ENCODE measurements around the gene SPA17. TPM values are rescaled to one million over a fixed set of nuclear protein-coding genes. Genes with fewer than 3 reads are reported as not detected.

SPA17 gene
- 7.7 TPM for polyA plus RNA-seq (2013, experiment 1 of 2; ENCODE audit: insufficient read length)
- polyA plus RNA-seq (2013, experiment 2 of 2; ENCODE audit: insufficient read length): 8.6 TPM

DNA sequence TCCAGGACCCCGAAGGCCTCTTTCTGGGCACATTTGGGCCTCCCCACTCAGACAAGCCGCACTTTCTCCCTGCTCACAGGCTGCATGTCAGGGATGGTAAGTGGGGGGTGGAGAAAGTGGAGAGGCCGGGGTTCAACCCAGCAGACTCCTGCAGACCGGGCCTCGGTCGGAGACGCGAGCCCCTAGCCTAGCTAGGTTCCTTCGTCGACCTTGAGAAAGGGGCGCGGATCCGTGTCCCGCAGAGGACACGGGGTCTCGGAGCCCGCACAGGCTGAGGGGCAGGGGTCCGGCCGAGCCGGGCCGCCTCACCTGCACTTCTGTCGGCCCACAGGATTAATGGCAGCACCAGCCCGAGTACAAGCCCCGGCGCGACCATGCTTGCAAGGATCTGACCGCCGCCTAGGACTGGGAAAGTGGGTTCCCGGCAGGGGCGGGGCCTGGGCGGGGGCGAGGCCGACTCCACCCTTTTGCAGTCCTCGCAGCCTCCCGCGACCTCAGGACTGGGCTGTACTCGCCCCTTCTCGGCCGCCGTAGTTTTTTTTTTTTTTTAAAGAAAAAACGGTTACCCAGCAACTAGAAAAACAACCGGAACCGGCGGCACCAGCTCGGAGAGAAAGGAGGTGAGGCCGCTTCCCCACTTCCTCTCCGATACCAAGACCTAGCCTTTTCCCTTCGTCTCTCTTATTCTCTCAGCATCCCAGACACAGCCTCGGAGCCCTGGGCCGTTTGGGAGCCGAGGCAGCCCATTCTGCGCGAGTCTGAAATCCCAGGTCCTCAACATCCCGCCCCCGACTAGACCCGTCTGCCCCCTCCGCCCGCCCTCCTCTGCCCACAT lies at the start of gene SPA17, which contains the start of gene SIAE:
TSS of gene SPA17 (plus strand) at position 572 of the 835 bp plus-strand sequence. CDS start 1,361 bp downstream, outside the sequence.
TSS of gene SIAE (minus strand) at position 407 of the 835 bp plus-strand sequence. CDS start at position 376, 31 bp downstream.
- peak; percentile 97 for DNase-seq

DNA sequence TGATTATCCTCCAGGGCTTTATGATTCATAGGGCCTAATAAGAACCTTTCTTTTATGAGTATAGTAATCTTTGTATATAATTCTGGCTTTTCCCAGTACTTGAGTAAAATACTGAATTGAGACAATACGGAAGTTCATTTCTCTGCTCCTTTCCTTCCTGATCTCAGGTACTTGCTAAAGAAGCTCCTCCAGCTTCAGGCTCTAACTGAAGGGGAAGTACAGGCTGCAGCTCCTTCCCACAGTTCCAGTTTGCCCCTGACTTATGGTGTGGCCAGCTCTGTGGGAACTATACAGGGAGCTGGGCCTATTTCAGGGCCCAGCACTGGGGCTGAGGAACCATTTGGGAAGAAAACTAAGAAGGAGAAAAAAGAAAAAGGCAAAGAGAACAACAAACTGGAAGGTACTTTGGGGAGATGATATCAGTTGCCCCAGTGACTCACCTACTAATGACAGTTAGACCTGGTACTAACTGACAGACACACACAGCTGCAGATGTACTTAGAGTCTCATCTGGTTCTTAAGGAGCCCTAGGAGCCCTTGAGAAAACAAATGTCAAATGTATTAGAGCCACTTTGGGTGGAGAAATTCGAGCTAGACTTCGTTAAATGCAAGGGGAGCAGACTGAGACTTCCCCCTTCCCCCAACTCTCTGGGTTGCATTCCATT lies 48.1 kb upstream of the SPA17 start:
- DNase-seq: no peak

DNA sequence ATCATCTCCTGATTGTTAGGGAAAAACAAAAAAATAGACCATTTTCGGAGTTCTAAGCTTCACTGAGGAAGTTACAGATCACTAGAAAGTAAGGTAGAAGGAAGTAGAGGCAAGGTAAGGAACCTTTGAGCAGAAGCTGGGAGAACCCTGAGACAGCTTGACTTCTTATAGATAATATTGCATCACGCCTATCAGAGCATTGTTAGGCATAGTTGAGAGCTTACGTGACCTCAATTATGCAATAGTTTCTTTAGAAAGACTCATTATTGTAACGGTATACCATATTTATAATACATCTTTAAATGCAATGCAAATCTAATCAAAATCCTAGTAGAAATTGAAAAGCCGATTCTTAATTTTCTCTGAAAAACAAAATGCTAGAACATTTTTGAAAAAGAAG lies 46.2 kb upstream of the SPA17 start:
- DNase-seq: no peak

DNA sequence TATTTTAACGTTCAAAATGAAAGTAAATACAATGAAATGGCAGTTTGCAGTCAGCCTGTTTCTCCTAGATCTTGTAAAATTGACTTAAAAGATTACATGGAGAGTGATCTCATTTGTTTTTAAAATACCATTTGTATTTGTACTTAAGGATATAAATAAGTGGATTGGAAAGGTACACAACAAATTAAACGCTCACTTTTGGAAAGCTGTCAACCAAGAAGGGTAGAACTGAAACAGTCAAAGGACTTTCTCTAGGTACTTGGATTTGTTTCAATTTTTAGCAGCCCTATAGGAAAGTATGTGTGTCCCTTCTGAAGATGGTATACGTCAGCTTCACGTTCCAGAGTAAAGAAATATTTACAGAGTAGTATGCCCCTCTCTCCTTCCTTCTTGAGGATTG lies 43.7 kb upstream of the SPA17 start:
- no peak for DNase-seq

DNA sequence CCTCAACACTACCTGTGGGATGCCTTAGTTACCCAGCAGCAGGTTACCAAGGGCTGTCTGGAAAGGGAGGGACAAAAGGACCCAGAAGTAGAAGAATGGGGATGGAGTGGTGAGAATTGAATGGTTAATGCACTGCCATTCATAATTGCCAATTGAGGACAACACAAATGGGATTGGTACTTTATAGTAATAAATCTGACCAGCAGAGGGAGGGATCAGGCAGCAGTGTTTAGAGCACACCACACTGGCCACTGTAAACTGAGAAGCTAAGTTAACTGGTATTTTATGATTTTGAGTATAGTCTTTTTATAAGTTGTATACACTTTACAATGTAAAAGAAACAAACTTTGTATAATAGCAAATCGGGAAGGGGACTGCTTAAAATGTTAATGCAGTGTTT lies 40.3 kb upstream of the SPA17 start:
- DNase-seq: no peak

DNA sequence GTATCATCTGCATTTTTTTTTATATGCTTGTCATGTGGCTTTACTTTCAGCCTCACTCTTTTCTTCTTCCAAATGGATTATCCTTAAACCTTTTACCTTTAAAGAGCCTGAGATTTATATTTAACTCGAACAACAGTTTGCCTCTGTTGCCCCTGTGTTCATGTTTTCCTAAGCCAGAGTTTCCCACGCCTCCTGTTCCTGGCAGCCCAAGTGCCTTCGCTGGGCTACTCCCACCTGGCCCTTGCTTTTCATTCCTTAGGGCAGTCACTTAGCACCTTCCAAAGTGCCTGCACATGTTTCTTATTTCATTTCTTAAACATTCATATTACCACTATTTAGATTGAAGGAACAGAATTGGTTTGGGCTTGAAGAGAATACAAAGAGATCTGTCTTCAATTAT lies 37.8 kb upstream of the SPA17 start:
- DNase-seq: no peak

DNA sequence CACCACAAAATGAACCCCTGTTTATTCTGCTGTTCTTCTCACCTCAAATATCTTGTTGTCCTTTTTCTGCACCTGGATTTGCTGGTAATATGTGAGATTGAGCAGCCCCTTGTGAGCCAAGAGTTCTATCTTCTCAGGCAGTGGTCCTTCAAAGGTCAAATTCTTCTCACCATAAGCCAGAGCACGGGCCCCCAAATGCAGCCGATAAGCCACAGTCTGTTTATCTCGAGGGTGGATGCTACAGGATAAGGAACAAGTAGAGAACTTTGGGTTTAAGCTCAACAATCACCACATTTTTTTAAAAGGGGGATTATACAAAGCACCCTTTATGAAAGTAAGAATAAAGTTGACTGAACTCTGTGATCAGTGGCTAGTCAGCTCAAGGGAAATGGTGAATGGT lies 35.2 kb upstream of the SPA17 start:
- DNase-seq: no peak

DNA sequence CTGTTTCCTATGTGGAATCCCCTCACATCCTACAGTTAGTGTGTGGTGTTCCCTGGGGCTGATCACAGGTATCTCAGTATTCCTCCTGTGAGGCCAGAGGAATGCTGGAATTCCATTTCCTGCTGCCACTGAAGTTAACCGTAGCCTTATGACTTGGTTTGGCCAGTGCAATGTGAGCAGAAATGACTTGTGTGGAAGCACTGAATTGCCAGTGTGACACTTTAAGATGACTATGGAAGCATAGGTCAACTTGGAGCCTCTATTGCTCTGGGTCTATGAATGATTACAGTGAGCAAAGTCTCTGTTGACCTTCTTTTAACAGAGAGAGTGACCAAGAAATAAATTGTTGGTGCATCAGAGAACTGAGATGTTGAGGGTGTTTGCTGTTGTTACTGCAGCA lies 34.5 kb upstream of the SPA17 start:
- DNase-seq: no peak

DNA sequence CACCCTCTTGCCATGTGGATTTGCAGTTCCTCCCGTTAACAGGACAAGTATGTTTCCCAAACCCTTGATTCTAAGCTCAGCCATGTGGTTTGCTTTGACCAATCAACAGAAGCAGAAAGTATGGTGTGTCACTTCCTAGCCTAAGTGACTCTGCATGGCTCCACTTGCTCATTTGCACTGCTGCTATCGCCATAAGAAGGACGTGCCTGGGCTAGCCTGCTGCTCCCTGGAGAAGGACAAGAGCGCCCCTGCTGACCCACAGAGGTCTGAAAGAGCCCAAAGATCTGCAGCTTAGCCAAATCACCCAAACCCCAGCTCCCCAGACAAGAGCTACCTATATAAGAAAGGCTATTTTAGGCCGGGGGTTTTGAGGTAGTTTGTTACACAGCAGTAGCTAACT lies 33.0 kb upstream of the SPA17 start:
- no peak for DNase-seq

DNA sequence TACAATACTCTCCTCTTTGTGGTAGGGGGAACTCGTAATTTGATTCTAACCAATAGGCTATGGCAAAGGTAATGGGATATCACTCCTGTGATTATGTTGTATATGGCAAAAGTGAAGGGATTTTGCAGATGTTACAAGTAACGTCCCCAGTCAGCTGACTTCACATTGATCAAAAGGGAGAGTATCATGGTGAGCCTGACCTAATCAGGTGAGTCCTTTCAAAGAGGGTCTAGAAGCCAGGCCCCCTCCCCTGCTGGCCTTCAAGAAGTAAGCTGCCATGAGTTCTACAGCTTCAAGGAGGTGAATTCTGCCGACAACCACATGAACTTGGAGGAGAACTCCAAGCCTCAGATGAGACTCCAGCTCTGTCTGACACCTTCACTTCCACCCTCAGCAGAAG lies 31.1 kb upstream of the SPA17 start:
- no peak for DNase-seq

DNA sequence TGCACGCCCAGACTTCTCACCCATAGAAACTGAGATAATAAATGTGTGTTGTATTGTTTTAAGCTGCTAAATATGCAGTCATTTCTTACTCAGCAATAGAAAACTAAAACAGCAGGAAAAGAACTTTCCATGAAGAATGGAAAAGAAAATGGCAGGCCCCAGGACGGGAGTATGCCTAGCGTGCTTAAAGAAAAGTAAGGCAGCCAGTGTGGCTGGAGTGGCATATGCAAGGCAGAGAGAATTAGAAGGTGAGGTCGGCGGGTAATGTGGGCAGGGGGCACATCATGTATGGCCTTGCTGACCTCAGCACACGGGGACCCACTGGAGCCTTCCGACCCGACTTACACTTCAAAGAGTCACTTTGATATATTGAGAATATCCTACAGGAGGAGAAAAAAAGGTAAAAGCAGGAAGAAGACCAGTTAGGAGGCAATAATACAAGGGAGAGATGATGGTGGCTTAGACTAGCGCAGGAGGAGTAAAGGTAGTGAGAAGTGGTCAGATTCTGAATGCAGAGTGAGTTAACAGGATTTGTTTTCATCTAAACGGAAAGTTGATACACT lies 30.6 kb upstream of the SPA17 start:
- DNase-seq: no peak

DNA sequence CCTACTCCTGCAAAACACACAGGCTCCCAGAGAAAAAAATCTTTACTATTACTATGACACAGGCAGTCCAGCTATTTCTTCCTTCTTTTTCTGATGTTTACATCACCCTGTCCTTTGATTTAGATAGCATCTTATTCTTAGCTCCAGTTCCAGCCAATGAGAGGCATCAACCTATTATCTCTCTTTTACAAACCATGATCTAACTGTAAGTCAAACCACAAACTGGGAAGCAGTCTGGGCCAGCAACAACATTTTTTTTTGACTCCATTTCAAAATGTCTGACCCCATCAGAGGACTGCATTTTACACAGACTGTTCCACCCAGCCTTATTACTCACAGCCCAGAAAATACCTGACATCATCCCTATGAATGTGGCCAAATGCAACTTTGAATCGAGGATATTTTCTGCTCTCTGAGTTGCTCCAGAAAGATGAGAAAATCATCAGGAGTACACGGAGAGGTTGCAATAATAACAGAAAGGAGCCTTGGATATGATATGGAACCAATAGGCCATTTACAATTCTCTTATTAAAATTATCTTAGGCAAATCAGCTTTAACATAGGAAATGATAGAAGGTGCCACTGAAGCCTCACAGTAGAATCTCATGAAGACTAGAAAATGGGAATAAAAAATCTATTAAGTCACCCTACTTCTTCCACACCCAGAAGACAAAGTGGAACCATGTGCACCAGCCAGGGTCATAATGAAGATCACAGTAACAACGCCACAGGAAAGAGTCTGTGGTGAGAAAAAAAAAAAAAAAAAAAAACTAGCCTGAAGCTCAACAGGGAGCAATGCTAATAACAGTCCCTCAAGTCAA lies 29.9 kb upstream of the SPA17 start:
- peak; percentile 85 for DNase-seq

DNA sequence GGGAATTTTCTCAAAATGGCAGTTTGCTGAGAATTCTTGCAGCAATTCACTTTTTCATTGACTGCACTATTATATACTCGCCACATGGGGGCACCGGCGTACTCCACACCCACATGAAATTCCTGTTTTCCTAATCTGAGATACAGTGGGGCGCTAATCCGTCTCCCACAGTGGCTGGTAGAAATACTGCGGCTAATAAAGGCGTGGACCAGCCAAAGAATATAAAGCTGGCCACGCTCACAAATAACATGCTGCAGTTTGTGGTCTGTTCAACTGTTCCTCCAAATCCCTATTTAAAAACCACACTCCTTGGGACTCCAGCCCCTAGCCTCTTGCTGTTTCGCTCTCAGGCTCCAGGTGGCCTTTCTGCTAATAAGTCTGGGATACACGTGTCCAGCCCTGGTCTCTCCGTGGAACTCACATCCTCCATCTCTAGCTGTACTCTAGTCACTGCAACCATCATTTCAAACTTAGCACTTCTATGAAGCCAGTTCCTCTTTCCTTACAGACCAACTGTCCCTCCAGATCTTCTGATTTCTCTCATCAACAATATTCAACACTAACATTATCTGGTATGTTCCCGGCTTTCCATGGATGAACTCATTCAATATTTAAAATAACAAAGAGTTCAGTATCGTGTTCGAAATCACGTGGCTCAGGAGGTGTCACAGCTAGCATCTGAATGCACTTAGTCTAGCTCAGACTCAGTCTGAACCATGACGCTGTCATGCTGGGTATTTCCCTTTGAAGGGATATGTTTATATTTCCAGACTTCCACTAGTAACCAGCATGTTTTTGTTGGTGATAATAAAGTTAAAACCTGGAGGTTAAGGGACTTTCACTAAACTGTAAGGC lies 29.1 kb upstream of the SPA17 start:
- DNase-seq: peak; percentile 78

DNA sequence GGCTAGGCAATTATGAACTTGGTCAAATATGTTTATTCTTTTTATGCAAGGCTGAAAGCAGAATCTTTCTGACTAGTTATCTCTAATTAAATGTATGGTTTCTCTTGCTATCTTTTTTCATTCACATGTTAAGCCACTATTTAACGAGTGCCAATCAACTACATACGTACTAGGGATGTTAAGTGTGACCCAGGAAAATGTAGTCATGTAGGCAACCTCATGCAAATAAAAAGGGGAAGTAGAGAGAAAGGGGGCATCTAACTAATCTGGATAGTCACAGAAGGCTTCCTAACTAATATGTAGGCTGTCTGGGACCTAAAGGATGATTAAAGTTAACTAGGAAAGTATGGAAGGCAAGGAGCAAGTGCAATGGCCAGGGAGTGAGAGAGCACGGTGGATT lies 27.6 kb upstream of the SPA17 start:
- no peak for DNase-seq

DNA sequence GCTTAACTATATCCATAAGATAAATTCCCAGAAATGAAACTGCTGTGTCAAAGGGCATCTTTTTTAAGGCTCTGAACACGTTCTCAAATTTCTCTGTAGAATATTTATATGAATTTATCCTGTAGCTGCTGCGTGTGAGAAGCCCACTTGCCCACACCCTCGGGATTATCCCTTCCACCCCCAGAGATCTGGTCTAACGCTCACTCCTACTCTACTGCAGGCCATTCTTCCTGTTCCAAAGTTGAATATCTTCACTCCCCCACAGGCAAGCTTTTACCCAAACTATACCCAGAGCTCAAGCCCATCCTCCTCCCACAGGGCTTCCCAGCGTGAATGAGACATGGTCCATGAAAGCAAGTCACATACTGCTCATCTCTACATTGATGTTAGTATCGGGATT lies 25.1 kb upstream of the SPA17 start:
- DNase-seq: no peak

DNA sequence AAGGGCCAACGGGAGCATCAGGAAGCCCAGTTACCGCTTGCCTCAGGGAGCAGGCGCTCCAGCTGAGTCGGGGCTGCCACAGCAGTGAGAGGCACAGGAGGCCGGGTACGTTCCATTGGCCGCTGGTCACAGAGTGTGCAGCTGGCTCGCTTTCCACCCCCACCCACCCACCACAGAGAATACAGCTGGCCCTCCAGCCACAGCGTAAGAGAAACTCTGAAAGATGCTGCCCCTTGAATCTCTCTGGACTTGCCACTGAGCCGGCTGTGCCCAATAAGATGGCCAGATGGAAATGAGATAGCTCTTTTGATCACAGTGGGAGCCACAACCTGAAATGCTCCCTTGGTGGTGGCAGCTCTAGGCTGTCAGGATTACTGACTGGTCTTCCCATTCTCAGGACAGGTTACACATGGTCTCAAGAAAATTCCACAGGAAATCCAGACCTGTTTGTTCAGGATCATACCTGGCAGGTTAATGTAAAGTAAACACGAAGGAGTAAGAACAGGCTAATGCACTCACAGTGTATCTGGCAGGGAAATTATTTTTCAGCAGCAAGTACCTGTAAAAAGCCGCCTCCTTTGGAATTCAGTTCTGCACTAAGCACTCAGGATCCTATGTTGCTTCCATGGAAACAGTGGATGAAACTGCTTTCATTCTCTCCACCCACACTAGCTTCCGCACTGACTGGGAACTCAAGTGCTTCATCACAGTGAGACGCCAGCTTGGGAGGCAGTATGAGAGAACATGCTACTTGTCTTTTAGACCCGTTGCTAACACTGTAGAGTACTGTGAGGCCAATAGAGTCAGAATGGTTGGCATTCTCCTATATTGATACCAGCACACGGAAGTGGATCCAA lies 16.7 kb upstream of the SPA17 start:
- peak; percentile 21 for DNase-seq

DNA sequence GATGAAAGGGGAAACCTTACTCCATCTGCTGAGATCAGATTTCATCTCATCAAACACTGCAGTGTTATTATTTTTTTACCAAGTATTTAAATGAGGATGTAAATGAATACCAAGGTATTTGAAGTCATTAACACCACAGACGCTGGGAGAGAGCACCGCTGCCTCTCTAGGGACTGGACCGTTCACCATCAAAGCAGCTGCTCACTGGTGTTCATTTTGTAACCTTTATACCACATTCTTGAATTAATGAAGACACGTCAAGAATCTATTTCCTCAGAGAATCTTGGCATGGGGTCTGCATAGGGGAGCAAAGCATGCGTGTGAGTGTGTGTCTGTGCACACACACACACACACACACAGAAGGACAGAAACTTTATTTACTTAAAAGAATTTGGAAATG lies 15.8 kb upstream of the SPA17 start:
- DNase-seq: peak; percentile 60

DNA sequence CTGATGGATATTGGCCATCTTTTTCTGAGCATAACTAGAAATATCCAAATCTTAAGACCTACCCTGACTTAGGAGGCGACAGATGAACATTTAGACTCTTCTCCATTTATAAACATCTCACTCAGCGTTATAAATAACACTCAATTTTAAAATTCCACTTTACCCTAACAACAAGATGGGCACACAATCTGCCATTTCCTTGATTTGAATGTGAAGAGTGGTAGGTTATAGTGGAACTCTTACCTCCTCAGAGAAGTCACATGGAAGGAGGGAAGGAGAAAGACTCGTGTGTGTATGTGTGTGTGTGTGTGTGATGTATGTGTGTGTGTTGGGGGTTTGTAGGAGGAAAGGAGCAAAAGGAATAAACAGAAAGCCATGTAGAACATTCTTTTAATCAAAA lies 15.2 kb upstream of the SPA17 start:
- DNase-seq: no peak

DNA sequence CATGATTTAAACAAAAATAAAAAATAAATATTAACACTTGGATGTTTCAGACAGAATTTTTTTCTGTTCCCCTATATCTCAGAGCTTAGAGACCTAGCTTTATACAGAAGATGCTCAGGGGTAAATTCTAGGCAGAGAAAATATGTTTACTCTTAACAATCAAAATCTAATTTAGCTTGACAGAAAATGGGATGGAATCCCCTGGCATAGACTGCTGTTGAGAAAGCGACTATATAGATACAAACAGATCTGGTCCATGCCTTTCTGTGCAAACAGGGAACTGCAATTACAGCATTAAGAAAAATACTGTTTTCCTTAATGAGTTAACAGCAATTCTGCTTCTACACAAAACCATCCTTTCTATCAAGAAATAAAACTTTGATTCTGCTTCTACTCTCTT lies 14.7 kb upstream of the SPA17 start:
- DNase-seq: no peak

DNA sequence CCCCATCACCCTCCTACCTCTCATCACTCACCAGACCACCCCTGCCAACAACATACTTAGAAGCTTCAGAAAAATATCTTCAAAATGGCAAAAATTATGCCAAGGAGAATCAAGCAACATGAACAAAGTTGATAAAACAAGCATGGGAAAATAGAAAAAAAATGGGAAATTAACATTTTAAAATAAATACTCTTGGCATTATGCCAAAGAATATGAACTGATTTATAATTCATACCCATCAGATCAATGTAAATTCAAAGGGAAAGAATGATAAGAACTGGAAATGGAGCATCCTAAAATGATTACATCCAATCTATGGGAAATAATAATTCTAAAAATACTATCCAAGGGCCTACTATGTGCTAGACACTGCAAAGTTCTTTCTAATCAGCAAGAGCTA lies 12.2 kb upstream of the SPA17 start:
- DNase-seq: no peak

DNA sequence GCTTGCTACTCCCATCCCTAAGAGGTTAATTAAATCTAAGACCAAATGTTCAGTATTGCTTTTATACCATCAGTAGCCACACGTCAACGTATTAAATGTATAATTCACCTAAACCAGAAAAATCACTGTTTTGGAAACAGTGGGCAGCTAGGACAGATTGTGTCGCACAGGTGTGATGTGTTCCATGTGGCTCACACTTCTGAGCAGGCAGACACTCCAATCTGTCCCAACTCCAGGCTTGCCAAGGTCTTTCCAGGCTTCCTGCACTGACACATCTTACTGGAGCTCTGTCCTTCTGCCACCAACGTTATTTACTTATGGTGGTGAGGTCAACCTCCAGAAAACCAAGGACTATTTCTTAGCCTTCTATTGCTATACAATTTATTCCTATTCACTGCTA lies 11.6 kb upstream of the SPA17 start:
- no peak for DNase-seq
